ENCODE results near the gene HPD. TPM values are rescaled to one million over a fixed set of nuclear protein-coding genes. Genes with fewer than 3 reads are reported as not detected.
"Not testable (repeated sequence)": the region's sequence is repeated elsewhere in the genome, so short reads cannot be mapped to it uniquely, and the experiment has no call there.

Gene HPD
- total RNA-seq, 1 experiment from 2014 or later, result 0.20 TPM

DNA sequence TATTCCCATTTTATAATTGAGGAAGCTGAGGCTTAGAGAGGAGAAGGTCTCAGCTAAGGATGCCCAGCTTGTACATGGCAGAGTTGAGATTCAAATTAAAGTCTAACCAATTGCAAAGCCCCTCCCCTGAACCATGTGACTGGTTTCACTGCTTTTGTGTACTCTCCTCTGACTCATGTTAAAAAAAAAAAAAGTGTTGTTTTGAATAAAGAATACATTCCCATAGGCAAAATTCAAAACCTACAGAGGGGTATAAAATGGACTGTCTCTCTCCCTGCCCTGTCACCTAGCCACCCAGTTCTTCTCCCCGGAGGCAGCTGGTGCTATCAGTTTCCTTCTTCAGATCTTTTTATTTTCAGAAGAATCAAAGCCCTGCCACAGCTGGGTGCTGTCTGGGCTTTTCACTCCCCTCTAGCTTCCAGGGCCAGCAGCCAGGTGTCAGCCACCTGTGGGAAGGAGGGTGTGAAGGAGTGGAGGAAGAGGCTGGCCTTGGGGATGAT is 35.4 kb upstream of the HPD start:
- DNase-seq, result peak in 1 of 2 experiments; percentile 32
- no TSS peak for BruUV-seq (replicated peaks)
- H3K4me3 ChIP-seq (ENCODE audit: low read depth, low read length), result no peak overlapping the region
- POLR2A ChIA-PET, result no interaction called here
- Mint-ChIP-seq H3K4me1 (ENCODE audit: low read depth, unreplicated experiment) (peaks cover 25% of the 10 kb centered on the region), H3K36me3 (ENCODE audit: insufficient read depth, unreplicated experiment) (peaks cover 42% of the 10 kb centered on the region), H3K9me3 (ENCODE audit: unreplicated experiment) (no peaks in the 10 kb centered on the region), H3K27ac (ENCODE audit: unreplicated experiment) (peak overlapping the region; percentile 20), H3K27me3 (ENCODE audit: insufficient read depth, unreplicated experiment) (no peaks in the 10 kb centered on the region), H3K4me3 (ENCODE audit: unreplicated experiment) (peak overlapping the region; percentile 34)
- no peaks in the 10 kb centered on the region for H3K9me3 ChIP-seq
- H3K27me3 ChIP-seq (replicated peaks; ENCODE audit: control insufficient read depth, insufficient read depth, low read length), result no peaks in the 10 kb centered on the region
- TF ChIP-seq, protein P1, sequence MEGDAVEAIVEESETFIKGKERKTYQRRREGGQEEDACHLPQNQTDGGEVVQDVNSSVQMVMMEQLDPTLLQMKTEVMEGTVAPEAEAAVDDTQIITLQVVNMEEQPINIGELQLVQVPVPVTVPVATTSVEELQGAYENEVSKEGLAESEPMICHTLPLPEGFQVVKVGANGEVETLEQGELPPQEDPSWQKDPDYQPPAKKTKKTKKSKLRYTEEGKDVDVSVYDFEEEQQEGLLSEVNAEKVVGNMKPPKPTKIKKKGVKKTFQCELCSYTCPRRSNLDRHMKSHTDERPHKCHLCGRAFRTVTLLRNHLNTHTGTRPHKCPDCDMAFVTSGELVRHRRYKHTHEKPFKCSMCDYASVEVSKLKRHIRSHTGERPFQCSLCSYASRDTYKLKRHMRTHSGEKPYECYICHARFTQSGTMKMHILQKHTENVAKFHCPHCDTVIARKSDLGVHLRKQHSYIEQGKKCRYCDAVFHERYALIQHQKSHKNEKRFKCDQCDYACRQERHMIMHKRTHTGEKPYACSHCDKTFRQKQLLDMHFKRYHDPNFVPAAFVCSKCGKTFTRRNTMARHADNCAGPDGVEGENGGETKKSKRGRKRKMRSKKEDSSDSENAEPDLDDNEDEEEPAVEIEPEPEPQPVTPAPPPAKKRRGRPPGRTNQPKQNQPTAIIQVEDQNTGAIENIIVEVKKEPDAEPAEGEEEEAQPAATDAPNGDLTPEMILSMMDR (IDR thresholded peaks at IDR 0.05; ENCODE audit: insufficient read depth in 1 of 2, low read depth in 1 of 2, low read length in 1 of 2, severe bottlenecking in 1 of 2, unreplicated experiment in 1 of 2), result no peak
- H3K4me1 ChIP-seq, result peaks cover 21% of the 10 kb centered on the region
- intact Hi-C loops (cut with micrococcal nuclease; ENCODE audit: unreplicated experiment), result no loop called here
- CTCF ChIA-PET, result interaction anchor here (0.6 to 2.9 kb wide), 2 partner anchors 87 to 100 kb away, joined by 3 to 19 read pairs; partner anchors contain the start of gene RHOF
- peaks cover 2% of the 10 kb centered on the region for H3K36me3 ChIP-seq (ENCODE audit: control insufficient read depth, insufficient read depth, low read length)

DNA sequence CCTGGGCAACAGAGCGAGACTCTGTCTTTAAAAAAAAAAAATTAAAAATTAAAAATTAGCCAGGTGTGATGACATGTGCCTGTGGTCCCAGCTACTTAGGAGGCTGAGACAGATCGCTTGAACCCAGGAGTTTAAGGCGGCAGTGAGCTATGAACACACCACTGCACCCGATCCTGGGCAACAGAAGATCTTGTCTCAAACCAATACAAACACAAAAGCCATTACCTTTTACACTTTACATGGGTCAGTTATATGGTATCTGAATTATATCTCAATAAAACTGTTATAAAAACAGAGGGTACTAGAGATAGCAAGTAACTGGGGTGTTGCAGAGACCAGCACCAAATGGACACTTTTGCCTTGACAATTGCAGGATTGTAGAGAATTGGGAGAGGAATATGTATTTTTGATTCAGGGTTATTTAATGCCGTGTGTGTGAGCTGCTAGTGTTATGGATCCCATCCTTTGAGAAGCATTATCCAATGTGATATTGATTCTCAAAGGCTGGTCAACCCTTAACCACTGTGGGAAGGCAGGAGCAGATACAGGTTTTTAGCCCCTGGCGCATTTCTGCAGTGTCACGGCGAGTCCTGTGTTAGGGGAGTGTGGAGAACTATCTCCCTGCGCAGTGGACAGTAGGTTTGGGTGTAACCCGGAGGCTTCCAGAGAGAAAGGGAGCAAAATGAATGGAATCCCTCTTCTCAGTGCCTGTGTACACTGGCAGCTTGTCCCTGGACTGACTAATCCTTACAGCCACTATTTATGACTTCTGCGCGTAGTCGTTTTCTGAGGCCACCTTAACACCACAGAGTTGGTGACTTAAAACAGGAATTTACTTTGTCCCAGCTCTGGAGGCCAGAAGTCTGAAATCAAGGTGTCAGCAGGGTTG is 34.3 kb upstream of the HPD start:
- Histone ChIP-seq H3K4me3 (ENCODE audit: low read depth, low read length) (no peak overlapping the region), H3K4me1 (peaks cover 21% of the 10 kb centered on the region), H3K36me3 (ENCODE audit: control insufficient read depth, insufficient read depth, low read length) (peaks cover 2% of the 10 kb centered on the region), H3K27me3 (replicated peaks; ENCODE audit: control insufficient read depth, insufficient read depth, low read length) (no peaks in the 10 kb centered on the region), H3K9me3 (no peaks in the 10 kb centered on the region)
- H3K36me3 Mint-ChIP-seq (ENCODE audit: insufficient read depth, unreplicated experiment), result peaks cover 42% of the 10 kb centered on the region
- H3K9me3 Mint-ChIP-seq (ENCODE audit: unreplicated experiment), result no peaks in the 10 kb centered on the region
- no peaks in the 10 kb centered on the region for H3K27me3 Mint-ChIP-seq (ENCODE audit: insufficient read depth, unreplicated experiment)
- H3K27ac Mint-ChIP-seq (ENCODE audit: unreplicated experiment), result peak overlapping the region; percentile 20
- intact Hi-C loops (cut with micrococcal nuclease; ENCODE audit: unreplicated experiment), result no loop called here
- H3K4me1 Mint-ChIP-seq (ENCODE audit: low read depth, unreplicated experiment), result peaks cover 25% of the 10 kb centered on the region
- H3K4me3 Mint-ChIP-seq (ENCODE audit: unreplicated experiment), result peak overlapping the region; percentile 34
- BruUV-seq (replicated peaks), result no TSS peak
- TF ChIP-seq, protein P1 (IDR thresholded peaks at IDR 0.05; ENCODE audit: insufficient read depth in 1 of 2, low read depth in 1 of 2, low read length in 1 of 2, severe bottlenecking in 1 of 2, unreplicated experiment in 1 of 2), result no peak
- ChIA-PET POLR2A (no interaction called here), CTCF (interaction anchor here (0.6 to 2.9 kb wide), 4 partner anchors 54 to 99 kb away, joined by 3 to 19 read pairs (median 5); partner anchors contain the start of gene RHOF)
- DNase-seq, result no peak

DNA sequence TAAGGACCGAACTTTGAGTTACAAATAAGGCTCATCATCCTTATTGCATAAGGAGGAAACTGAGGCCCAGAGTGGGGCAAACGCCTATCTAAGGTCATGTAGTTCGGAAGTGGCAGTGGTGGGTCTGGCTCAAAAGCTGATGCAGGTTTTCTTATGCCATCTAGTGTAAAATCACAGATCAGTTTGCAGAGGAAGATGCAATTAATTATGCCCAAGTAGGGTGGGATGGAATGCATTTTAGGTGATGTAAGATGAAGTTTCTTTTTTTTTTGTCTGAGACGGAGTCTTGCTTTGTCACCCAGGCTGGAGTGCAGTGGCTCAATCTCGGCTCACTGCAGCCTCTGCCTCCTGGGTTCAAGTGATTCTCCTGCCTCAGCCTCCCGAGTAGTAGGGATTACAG is 31.0 kb upstream of the HPD start:
- CTCF ChIA-PET, result interaction anchor here (2.8 kb wide), 1 partner anchor 94 kb away, joined by 46 read pairs; the partner anchor contains the start of gene RHOF
- H3K27ac Mint-ChIP-seq (ENCODE audit: unreplicated experiment), result peak overlapping the region; percentile 86
- intact Hi-C loops (cut with micrococcal nuclease; ENCODE audit: unreplicated experiment), result loop anchor here (5.0 kb wide), 2 partner anchors 177 to 192 kb away; partner anchors contain the start of gene TMEM120B
- POLR2A ChIA-PET; H3K27me3 Mint-ChIP-seq (ENCODE audit: insufficient read depth, unreplicated experiment); H3K9me3 ChIP-seq; DNase-seq; H3K36me3 ChIP-seq (ENCODE audit: control insufficient read depth, insufficient read depth, low read length); H3K27me3 ChIP-seq (replicated peaks; ENCODE audit: control insufficient read depth, insufficient read depth, low read length); BruUV-seq (replicated peaks); H3K9me3 Mint-ChIP-seq (ENCODE audit: unreplicated experiment): not testable (repeated sequence)
- Histone ChIP-seq H3K4me1 (peaks cover 20% of the 10 kb centered on the region), H3K4me3 (ENCODE audit: low read depth, low read length) (peak overlapping the region; percentile 84)
- peaks cover 19% of the 10 kb centered on the region for H3K4me1 Mint-ChIP-seq (ENCODE audit: low read depth, unreplicated experiment)
- H3K4me3 Mint-ChIP-seq (ENCODE audit: unreplicated experiment), result peak overlapping the region; percentile 84
- peaks cover 29% of the 10 kb centered on the region for H3K36me3 Mint-ChIP-seq (ENCODE audit: insufficient read depth, unreplicated experiment)

All from Caco-2 (cell line).